SU-DHL-6 (cell line): ENCODE measurements around the gene STIP1.

Experiments used
- H2AFZ ChIP-seq: fragments of 200-600 bp; sonication (generic); 2 replicates; pipeline ENCODE4 v1.6.1; 2014; ENCODE audit warnings: low read depth, mild to moderate bottlenecking, moderate library complexity, mixed read lengths, antibody characterized with exemption, low read length; ENCODE audit not compliant: severe bottlenecking
- H3F3A ChIP-seq: fragments of 200-600 bp; shearing (Covaris generic); 2 replicates; pipeline ENCODE4 v1.6.0; 2016; ENCODE audit warnings: antibody characterized with exemption, mild to moderate bottlenecking; ENCODE audit not compliant: insufficient read depth
- H3K27ac ChIP-seq: fragments of 200-600 bp; sonication (generic); 2 replicates; pipeline ENCODE4 v1.5.1; 2016; ENCODE audit warnings: low read depth, mild to moderate bottlenecking, low read length, moderate library complexity, mixed read lengths
- H3K27me3 ChIP-seq: fragments of 200-600 bp; sonication (generic), shearing (Covaris generic); 2 replicates; pipeline ENCODE4 v1.6.0; 2014; ENCODE audit warnings: mild to moderate bottlenecking, low read length
- H3K36me3 ChIP-seq: fragments of 200-600 bp; sonication (generic); 2 replicates; pipeline ENCODE4 v1.6.1; 2014; ENCODE audit warnings: mild to moderate bottlenecking, low read length, mixed read lengths
- H3K4me2 ChIP-seq: fragments of 300-600, 200-600 bp; shearing (Covaris generic), sonication (generic); 2 replicates; pipeline ENCODE4 v1.6.0; 2014; ENCODE audit warnings: low read length, low read depth, mild to moderate bottlenecking; ENCODE audit not compliant: poor library complexity, severe bottlenecking
- H3K4me3 ChIP-seq: fragments of 200-600 bp; sonication (generic); 2 replicates; pipeline ENCODE4 v1.5.1; 2014; ENCODE audit warnings: antibody characterized with exemption, low read length, mild to moderate bottlenecking, mixed read lengths; ENCODE audit not compliant: insufficient read depth, poor library complexity, severe bottlenecking
- H3K79me2 ChIP-seq: fragments of 200-600 bp; sonication (generic); 2 replicates; pipeline ENCODE4 v1.6.1; 2014; ENCODE audit warnings: mild to moderate bottlenecking, low read length, moderate library complexity; ENCODE audit not compliant: insufficient read depth
- H3K9ac ChIP-seq: fragments of 200-600 bp; sonication (generic); 2 replicates; pipeline ENCODE4 v1.7.0; 2014; ENCODE audit warnings: mild to moderate bottlenecking, low read length
- H3K9me2 ChIP-seq: fragments of 200-600 bp; sonication (generic); replicated peaks from 2 replicates; pipeline ENCODE4 v1.6.1; 2014; ENCODE audit warnings: low read length; ENCODE audit not compliant: insufficient read depth
- H3K9me3 ChIP-seq: fragments of 200-600 bp; sonication (generic); 2 replicates; pipeline ENCODE4 v1.6.1; 2014; ENCODE audit warnings: low read length, mixed read lengths; ENCODE audit not compliant: insufficient read depth
- H4K20me1 ChIP-seq: fragments of 200-600 bp; sonication (generic); 2 replicates; pipeline ENCODE4 v1.6.1; 2014; ENCODE audit warnings: low read depth, mild to moderate bottlenecking, antibody characterized with exemption, low read length, moderate library complexity, mixed read lengths
- CTCF ChIP-seq: fragments of 200-600 bp; sonication (generic); IDR thresholded peaks from one replicate; pipeline ENCODE4 v1.5.1; 2017; ENCODE audit warnings: antibody characterized with exemption, mild to moderate bottlenecking, low read length, moderate library complexity; ENCODE audit not compliant: insufficient read depth, poor library complexity, severe bottlenecking
- EZH2phosphoT487 ChIP-seq: fragments of 200-600 bp; sonication (generic), shearing (Covaris generic); conservative IDR thresholded peaks from 2 replicates; pipeline ENCODE4 v1.6.1; 2018; ENCODE audit warnings: mild to moderate bottlenecking, antibody characterized with exemption, low read length, moderate library complexity, mixed read lengths

The STIP1 gene

GRCh38 chr11:64185693-64186491, at the start of gene STIP1:
STIP1 (plus strand) TSS chr11:64186171; CDS start chr11:64186262, 91 bp downstream.
- no peaks in the 10 kb centered on the region for H3K27me3 ChIP-seq
- H3K4me2 ChIP-seq = peak within 1 kb of the TSS; percentile 98
- no peaks in the 10 kb centered on the region; the same call in 1 of the 2 replicates for H4K20me1 ChIP-seq
- H3K9me2 ChIP-seq = no peaks in the 10 kb centered on the region
- peak within 1 kb of the TSS; percentile 4 for H2AFZ ChIP-seq
- TF ChIP-seq EZH2phosphoT487 (no peak), CTCF (no peak)
- H3K27ac ChIP-seq = peak within 1 kb of the TSS; percentile 57
- 0 out of 2 replicates have a peak, but pooled peaks cover 7% of the 10 kb centered on the region for H3F3A ChIP-seq
- peaks cover 12% of the 10 kb centered on the region for H3K79me2 ChIP-seq
- no peaks in the 10 kb centered on the region for H3K9me3 ChIP-seq
- H3K9ac ChIP-seq = peak within 1 kb of the TSS; percentile 90
- peaks cover 4% of the 10 kb centered on the region; the same call in 1 of the 2 replicates for H3K36me3 ChIP-seq
- peak within 1 kb of the TSS; percentile 84 for H3K4me3 ChIP-seq

GRCh38 chr11:64136765-64137441, 49.1 kb upstream of the STIP1 start:
- Histone ChIP-seq H3F3A (no peaks in the 10 kb centered on the region), H4K20me1 (no peaks in the 10 kb centered on the region), H3K9me3 (no peaks in the 10 kb centered on the region), H3K27me3 (no peaks in the 10 kb centered on the region), H3K4me2 (no peak overlapping the region), H3K4me3 (no peak overlapping the region), H2AFZ (no peak overlapping the region), H3K9me2 (no peaks in the 10 kb centered on the region), H3K9ac (no peak overlapping the region), H3K36me3 (no peaks in the 10 kb centered on the region), H3K27ac (no peak overlapping the region), H3K79me2 (no peaks in the 10 kb centered on the region)
- TF ChIP-seq EZH2phosphoT487 (no peak), CTCF (no peak)

- Histone ChIP-seq H3K27ac (no peak overlapping the region), H3K9me2 (no peaks in the 10 kb centered on the region), H3K4me3 (no peak overlapping the region), H3K9me3 (no peaks in the 10 kb centered on the region), H3K36me3 (no peaks in the 10 kb centered on the region), H3K79me2 (no peaks in the 10 kb centered on the region), H2AFZ (no peak overlapping the region), H4K20me1 (no peaks in the 10 kb centered on the region), H3K4me2 (no peak overlapping the region), H3K9ac (no peak overlapping the region), H3F3A (no peaks in the 10 kb centered on the region), H3K27me3 (no peaks in the 10 kb centered on the region)
- TF ChIP-seq EZH2phosphoT487 (no peak), CTCF (no peak)
Observed at GRCh38 chr11:64138398-64138797, 47.6 kb upstream of the STIP1 start.
